ENCODE measurements around the gene OBP2B.

The OBP2B gene

DNA sequence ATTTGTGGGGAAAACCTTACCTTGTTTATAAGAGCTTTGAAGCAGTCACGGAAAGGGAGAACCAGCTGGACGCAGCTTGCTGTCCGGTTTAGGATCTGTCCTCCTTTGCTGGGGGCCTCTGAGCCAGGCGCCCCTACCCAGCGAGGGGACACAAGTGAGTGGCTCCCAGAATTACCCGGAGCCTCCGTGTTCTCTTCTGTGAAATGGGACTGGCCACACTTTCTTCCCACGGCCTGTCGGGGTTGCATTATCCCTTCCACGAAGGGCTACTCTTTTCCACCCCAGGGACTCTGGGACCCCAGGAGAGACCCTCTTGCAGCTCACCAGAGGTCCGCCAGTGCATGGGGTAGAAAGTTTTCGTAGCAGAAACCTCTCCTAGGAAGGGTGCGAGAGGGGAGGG, 44.9 kb downstream of the OBP2B start:
- no peak for DNase-seq

DNA sequence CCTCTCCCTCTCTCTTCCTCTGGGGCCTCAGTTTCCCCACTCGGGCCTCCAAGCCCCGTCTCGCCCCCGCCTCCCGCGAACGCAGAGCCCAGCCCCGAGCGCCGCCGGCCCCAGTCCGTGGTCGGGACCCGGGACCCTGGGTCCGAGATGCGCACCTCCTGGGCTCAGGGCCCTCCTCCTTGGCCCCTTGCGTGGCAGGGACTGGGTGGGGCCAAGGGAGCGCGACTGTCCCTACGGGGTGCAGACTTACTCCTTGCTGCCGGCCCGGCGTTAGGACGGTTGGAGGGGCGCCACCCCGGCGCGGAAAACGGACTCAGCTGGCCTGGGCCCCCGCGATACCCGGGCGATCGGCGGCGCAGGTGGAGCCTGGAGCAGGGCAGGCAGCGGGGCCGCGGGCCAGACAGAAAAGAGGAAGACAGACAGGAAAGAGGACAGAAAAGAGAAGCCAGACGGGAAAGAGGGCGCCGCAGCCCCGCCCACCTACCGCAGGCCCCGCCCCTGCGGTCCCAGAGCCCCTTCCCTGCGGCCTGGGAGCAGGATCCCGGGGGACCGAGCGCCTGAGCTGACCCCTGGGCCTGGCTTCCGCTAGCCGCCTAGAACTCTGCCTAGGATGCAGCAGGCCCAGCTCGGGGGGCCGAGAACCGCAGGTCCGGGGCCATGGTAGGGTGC, 45.4 kb downstream of the OBP2B start, which contains the start of gene GBGT1:
Gene GBGT1, minus strand, starts transcription at position 411 of the 669 bp plus-strand sequence. CDS start 1,502 bp downstream, outside the sequence.
- no peak for DNase-seq

DNA sequence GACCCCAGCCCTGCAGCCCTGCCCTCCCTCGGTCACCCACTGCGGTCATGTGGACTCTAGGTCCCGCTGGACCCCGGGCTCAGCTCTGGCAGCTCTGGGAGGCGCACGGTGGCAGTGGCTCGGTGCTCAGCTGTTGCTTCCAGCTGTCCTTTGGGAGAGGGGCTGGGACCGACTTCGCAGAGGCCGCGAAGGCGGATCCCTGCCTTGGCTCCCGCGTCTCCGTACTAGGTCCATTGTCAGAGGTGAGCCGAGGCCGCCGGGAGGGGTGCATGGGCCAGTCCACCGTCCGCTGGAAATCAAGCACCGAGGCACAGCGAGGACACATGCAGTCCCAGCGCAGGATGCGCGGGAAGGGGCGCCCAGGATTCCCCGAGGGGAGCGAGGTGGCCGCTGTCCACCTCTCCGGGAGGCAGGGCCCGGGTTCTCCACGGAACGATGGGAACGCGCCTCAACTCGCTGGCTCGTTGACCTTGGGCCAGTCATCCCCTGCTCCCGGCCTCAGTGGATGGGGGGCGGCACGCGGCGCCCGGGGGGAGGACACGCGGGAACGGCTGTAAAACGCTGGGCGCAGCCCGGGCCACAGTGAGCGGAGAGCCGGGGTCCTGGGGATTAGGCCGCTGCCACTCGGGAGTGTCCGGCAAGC, 46.1 kb downstream of the OBP2B start:
- DNase-seq, result no peak

DNA sequence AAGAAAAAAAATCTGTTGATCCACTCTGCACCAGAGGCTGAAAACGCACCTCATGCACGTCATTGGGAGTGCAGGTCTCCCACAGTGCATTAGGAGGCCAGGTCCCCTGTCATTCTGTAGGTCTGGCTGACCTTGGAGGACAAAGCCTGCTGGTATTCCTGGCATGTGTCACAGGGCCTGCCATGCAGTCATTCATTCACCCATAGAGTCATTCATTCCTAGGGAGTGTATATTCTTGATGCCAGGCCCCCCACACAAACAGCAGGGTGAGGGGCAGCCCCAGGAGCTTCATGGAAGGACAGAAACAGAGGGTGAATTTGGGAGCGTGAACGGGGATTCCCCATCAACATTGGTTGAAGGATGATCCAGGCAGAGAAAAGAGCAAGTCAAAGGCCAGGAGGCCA, 47.5 kb downstream of the OBP2B start:
- DNase-seq, result no peak

DNA sequence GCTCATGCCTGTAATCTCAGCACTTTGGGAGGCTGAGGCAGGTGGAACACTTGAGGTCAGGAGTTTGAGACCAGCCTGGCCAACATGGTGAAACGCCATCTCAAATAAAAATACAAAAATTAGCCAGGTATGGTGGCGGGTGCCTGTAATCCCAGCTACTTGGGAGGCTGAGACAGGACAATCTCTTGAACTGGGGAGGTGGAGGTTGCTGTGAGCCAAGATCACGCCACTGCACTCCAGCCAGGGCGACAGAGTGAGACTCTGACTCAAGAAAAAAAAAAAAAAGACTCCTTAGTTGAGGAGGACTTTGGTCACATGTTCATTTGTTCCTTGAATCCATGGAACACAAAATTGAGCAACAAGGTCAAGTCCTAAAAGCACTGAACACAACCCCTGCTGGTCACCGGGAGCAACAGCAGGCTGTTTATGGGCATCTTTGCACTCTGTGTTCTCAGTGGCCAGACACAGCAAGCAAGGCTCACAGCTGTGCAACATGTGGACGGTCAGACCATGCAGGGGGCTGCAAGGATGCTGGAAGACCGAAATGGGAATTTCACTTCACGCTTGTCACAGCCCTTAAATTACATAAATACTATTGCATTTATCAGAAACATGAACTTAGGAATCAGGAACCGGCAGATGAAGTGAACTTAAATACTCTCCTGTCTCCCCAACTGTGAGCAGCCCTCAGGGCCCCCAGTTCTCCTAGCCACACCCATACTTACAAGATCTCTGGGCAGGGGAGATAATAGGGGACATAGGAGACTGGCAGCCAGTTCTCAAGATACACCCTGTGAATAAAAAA, 48.1 kb downstream of the OBP2B start:
- peak; percentile 38 for DNase-seq

DNA sequence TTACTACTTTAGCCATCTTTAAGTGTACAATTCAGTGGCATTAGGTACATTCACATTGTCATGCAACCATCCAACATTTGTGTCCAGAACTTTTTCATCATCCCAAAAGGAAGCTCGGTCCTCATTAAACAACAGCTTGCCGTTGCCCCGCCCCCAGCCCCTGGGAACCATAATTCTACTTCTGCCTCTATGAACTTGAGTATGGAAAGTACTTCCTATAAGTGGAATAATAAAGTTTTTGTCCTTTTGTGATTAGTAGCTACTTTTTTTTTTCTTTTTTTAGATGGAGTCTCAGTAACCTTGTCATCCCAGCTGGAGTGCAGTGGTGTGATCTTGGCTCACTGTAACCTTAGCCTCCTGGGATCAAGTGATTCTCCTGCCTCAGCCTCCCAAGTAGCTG, 50.4 kb downstream of the OBP2B start:
- DNase-seq, result no peak

Measured in NCI-H1092 (cell line).